ENCODE data around the gene TXNIP. TPM values are rescaled to one million over a fixed set of nuclear protein-coding genes. Genes with fewer than 3 reads are reported as not detected.
"Not testable (repeated sequence)": the region's sequence is repeated elsewhere in the genome, so short reads cannot be mapped to it uniquely, and the experiment has no call there.

The TXNIP gene, protein sequence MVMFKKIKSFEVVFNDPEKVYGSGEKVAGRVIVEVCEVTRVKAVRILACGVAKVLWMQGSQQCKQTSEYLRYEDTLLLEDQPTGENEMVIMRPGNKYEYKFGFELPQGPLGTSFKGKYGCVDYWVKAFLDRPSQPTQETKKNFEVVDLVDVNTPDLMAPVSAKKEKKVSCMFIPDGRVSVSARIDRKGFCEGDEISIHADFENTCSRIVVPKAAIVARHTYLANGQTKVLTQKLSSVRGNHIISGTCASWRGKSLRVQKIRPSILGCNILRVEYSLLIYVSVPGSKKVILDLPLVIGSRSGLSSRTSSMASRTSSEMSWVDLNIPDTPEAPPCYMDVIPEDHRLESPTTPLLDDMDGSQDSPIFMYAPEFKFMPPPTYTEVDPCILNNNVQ
- total RNA-seq, result 10 to 100 TPM; 82.6 to 88.8 TPM

GRCh38 chr1:145996433-145997015 is at the start of gene TXNIP:
Gene TXNIP (minus strand): TSS chr1:145996579. CDS start chr1:145996266, 313 bp downstream.
- Mint-ChIP-seq H3K9me3 (no peaks in the 10 kb centered on the region), H3K4me1 (ENCODE audit: low read depth) (peaks cover 63% of the 10 kb centered on the region), H3K36me3 (peaks cover 38% of the 10 kb centered on the region), H3K4me3 (peak within 1 kb of the TSS; percentile 88), H3K27ac (peak within 1 kb of the TSS; percentile 92), H3K27me3 (no peaks in the 10 kb centered on the region)
- peak; percentile 97 for DNase-seq
- CTCF ChIA-PET, result interaction anchor here (1.1 to 5.0 kb wide), 6 partner anchors 11 to 36 kb away, joined by 3 to 72 read pairs (median 8); partner anchors contain the start of genes ANKRD34A and POLR3GL
- intact Hi-C loops (cut with micrococcal nuclease), result loop anchor here (1.0 to 5.0 kb wide), 7 partner anchors 16 to 169 kb away; partner anchors contain the start of genes ANKRD34A, LIX1L, PEX11B and PIAS3
- POLR2A ChIA-PET, result interaction anchor here (1.0 to 13.2 kb wide), 10 partner anchors 10 to 77 kb away, joined by 3 to 183 read pairs (median 6); partner anchors contain the start of genes ANKRD34A, LIX1L, POLR3GL and RBM8A

DNA sequence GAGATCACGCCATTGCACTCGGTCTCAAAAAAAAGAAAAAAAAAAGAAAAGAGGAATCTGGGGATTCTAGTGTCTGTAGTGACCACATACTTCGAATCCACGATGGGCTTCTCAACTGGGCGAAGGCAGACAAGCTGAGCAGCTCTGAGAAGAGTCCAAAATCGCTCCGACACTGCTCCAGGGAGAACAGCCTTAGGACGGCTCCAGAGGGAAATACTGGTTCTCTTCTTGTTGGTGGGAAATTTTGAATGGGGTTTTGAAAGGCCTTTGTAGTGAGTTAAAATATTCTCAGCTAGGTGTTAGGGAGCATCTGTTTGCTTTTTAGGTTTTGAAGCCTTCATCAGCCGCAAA is 43.4 kb upstream of the TXNIP start:
- Mint-ChIP-seq H3K27ac (peak overlapping the region; percentile 99), H3K4me3 (peak overlapping the region; percentile 100), H3K36me3 (peaks cover 22% of the 10 kb centered on the region), H3K9me3 (no peaks in the 10 kb centered on the region), H3K4me1 (ENCODE audit: low read depth) (peaks cover 26% of the 10 kb centered on the region), H3K27me3 (peaks cover 7% of the 10 kb centered on the region)
- no peak for DNase-seq
- intact Hi-C loops (cut with micrococcal nuclease), result loop anchor here (5.0 kb wide), 1 partner anchor 123 kb away; the partner anchor contains the start of gene PEX11B
- ChIA-PET POLR2A (interaction anchor here (0.9 to 6.8 kb wide), 4 partner anchors 11 to 180 kb away, joined by 3 to 145 read pairs (median 4); partner anchors contain the start of gene PIAS3), CTCF (interaction anchor here (0.7 to 1.4 kb wide), 3 partner anchors 8 to 62 kb away, joined by 3 to 5 read pairs (median 5); no protein-coding TSS in a partner anchor)

GRCh38 chr1:146036965-146037646 is 40.7 kb upstream of the TXNIP start:
- H3K27ac Mint-ChIP-seq, result peak overlapping the region; percentile 99
- POLR2A ChIA-PET, result interaction anchor here (0.9 to 6.8 kb wide), 9 partner anchors 12 to 178 kb away, joined by 3 to 145 read pairs (median 9); partner anchors contain the start of genes ANKRD34A, LIX1L, PEX11B and PIAS3
- peaks cover 32% of the 10 kb centered on the region for H3K4me1 Mint-ChIP-seq (ENCODE audit: low read depth)
- no peaks in the 10 kb centered on the region for H3K9me3 Mint-ChIP-seq
- peak; percentile 87 for DNase-seq
- peaks cover 9% of the 10 kb centered on the region for H3K27me3 Mint-ChIP-seq
- CTCF ChIA-PET, result interaction anchor here (0.6 to 2.4 kb wide), 8 partner anchors 11 to 191 kb away, joined by 3 to 12 read pairs (median 5); partner anchors contain the start of genes NUDT17 and RBM8A
- H3K36me3 Mint-ChIP-seq, result peaks cover 22% of the 10 kb centered on the region
- peak overlapping the region; percentile 100 for H3K4me3 Mint-ChIP-seq
- intact Hi-C loops (cut with micrococcal nuclease), result loop anchor here (1.0 to 5.0 kb wide), 4 partner anchors 41 to 178 kb away; partner anchors contain the start of genes PEX11B, PIAS3 and TXNIP

DNA sequence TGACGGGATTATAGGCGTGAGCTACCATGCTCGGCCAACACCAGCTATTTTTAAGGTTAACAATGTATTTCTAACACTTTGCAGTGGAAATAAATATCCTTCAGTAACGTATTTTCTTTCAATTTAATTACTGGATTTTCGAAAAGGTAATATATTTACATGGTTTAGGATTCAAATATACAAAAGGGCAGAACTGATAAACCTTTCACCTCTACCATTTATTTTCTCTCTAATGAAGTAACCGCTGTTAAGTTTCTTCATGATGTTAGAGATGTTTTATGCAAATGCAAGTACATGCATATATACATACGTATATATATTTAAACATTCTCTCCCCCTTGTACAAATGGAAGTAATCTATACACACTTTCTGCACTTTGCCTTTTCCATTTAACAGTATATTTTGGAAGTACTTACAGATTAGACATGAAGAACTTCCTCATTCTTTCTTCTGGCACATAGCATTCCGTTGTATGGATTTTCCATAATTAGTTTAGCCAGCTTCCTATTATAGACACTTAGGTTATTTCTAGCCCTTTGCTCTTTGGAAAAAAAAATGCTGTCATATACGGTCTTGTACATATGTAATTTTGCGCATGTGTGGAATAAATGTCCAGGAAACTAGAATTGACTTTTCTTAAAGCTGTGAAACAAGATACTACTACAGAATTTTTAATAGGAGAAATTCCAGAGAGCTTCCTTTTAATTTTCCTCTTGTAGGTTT is 40.0 kb upstream of the TXNIP start:
- peak overlapping the region; percentile 99 for H3K27ac Mint-ChIP-seq
- H3K4me1 Mint-ChIP-seq (ENCODE audit: low read depth), result peaks cover 32% of the 10 kb centered on the region
- peaks cover 22% of the 10 kb centered on the region for H3K36me3 Mint-ChIP-seq
- CTCF ChIA-PET, result interaction anchor here (0.6 to 2.4 kb wide), 7 partner anchors 10 to 190 kb away, joined by 3 to 12 read pairs (median 6); partner anchors contain the start of genes LIX1L, NUDT17 and RBM8A
- peaks cover 9% of the 10 kb centered on the region for H3K27me3 Mint-ChIP-seq
- H3K4me3 Mint-ChIP-seq, result peak overlapping the region; percentile 100
- intact Hi-C loops (cut with micrococcal nuclease), result loop anchor here (1.0 to 5.0 kb wide), 3 partner anchors 57 to 177 kb away; partner anchors contain the start of genes PEX11B and PIAS3
- no peaks in the 10 kb centered on the region for H3K9me3 Mint-ChIP-seq
- DNase-seq, result no peak
- POLR2A ChIA-PET, result interaction anchor here (1.5 to 6.8 kb wide), 7 partner anchors 14 to 177 kb away, joined by 4 to 145 read pairs (median 9); partner anchors contain the start of genes ANKRD34A, LIX1L, PEX11B and PIAS3

GRCh38 chr1:146035048-146035423 is 38.7 kb upstream of the TXNIP start:
- no peak for DNase-seq
- H3K4me1 Mint-ChIP-seq (ENCODE audit: low read depth), result peaks cover 32% of the 10 kb centered on the region

DNA sequence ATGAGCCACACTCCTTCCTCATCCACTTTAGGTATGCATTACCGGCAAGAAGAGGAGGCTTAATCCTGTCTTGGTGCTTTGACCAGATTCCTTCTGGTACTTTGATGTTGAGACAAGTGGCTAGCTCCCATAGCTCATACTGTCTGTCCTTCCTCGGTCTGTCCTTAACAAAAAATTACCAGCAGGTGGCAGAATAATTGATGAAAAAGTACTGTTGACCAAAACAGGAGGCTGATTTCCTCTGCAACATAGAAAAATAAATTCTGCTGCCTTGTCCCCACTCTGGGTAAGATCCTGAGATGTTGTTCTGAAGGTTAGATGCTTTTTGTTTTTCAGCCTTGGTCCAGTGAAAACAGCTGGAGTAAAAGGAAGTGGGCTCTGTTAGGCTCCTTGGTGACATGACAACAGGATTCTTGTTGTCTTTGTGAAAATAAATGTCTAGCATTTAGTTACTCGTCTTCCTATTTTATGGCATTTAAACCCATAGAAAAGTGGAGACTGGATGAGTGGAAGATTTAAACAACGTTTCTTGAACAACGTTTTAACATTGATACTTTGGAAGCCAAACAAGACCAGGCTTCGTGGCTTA is 36.3 kb upstream of the TXNIP start:
- Mint-ChIP-seq H3K36me3 (peaks cover 16% of the 10 kb centered on the region), H3K9me3 (no peaks in the 10 kb centered on the region), H3K27ac (peak overlapping the region; percentile 40), H3K27me3 (peaks cover 11% of the 10 kb centered on the region), H3K4me3 (no peak overlapping the region), H3K4me1 (ENCODE audit: low read depth) (peaks cover 27% of the 10 kb centered on the region)
- CTCF ChIA-PET, result interaction anchor here (0.6 to 2.9 kb wide), 24 partner anchors 11 to 190 kb away, joined by 3 to 15 read pairs (median 4); partner anchors contain the start of genes HJV, NUDT17, RBM8A and TXNIP
- no peak for DNase-seq
- intact Hi-C loops (cut with micrococcal nuclease), result no loop called here
- POLR2A ChIA-PET, result no interaction called here

More at GRCh38 chr1:146035048-146035423, 38.7 kb upstream of the TXNIP start:
- peak overlapping the region; percentile 100 for H3K4me3 Mint-ChIP-seq
- H3K9me3 Mint-ChIP-seq, result no peaks in the 10 kb centered on the region
- H3K27ac Mint-ChIP-seq, result peak overlapping the region; percentile 83
- intact Hi-C loops (cut with micrococcal nuclease), result loop anchor here (1.0 to 5.0 kb wide), 2 partner anchors 71 to 118 kb away; partner anchors contain the start of genes ANKRD34A, PEX11B and POLR3GL
- ChIA-PET CTCF (interaction anchor here (0.9 to 2.2 kb wide), 5 partner anchors 18 to 190 kb away, joined by 3 to 11 read pairs (median 5); partner anchors contain the start of genes ANKRD34A, LIX1L, NUDT17 and POLR3GL), POLR2A (interaction anchor here (2.9 to 6.8 kb wide), 2 partner anchors 16 to 176 kb away, joined by 12 to 145 read pairs; partner anchors contain the start of gene PIAS3)
- peaks cover 11% of the 10 kb centered on the region for H3K27me3 Mint-ChIP-seq
- H3K36me3 Mint-ChIP-seq, result peaks cover 22% of the 10 kb centered on the region

DNA sequence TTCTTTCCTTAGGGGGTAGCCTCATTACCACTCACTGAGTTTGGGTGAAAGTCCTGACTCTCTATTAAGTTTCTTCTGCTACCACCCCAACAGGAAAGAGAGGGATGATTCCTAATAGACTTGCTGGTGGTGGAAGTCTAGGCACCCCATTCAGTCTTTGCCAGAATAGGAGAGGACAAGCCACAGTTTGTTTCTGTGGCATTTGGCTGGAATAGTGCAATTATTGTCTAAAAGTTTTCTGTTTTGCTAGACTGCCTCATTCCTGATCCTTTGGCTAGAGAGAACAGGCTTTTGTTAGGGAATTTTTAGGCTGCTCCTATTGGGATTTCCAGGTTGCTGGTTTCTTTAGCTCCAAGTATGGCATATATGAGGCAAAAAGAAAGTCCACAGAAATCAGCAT is 35.1 kb upstream of the TXNIP start:
- H3K9me3 Mint-ChIP-seq, result no peaks in the 10 kb centered on the region
- H3K4me3 Mint-ChIP-seq, result no peak overlapping the region
- H3K27me3 Mint-ChIP-seq, result peaks cover 10% of the 10 kb centered on the region
- POLR2A ChIA-PET, result no interaction called here
- CTCF ChIA-PET, result interaction anchor here (1.1 to 2.9 kb wide), 12 partner anchors 10 to 186 kb away, joined by 3 to 15 read pairs (median 6); partner anchors contain the start of genes HJV, NUDT17 and RBM8A
- intact Hi-C loops (cut with micrococcal nuclease), result no loop called here
- DNase-seq, result no peak
- H3K36me3 Mint-ChIP-seq, result peaks cover 5% of the 10 kb centered on the region
- peaks cover 17% of the 10 kb centered on the region for H3K4me1 Mint-ChIP-seq (ENCODE audit: low read depth)
- no peak overlapping the region for H3K27ac Mint-ChIP-seq

- intact Hi-C loops (cut with micrococcal nuclease), result no loop called here
- peaks cover 9% of the 10 kb centered on the region for H3K27me3 Mint-ChIP-seq
- DNase-seq, result no peak
- H3K36me3 Mint-ChIP-seq, result no peaks in the 10 kb centered on the region
- ChIA-PET CTCF (no interaction called here), POLR2A (no interaction called here)
- no peak overlapping the region for H3K4me3 Mint-ChIP-seq
- H3K9me3 Mint-ChIP-seq, result no peaks in the 10 kb centered on the region
- peaks cover 4% of the 10 kb centered on the region for H3K4me1 Mint-ChIP-seq (ENCODE audit: low read depth)
- no peak overlapping the region for H3K27ac Mint-ChIP-seq
These were observed 32.7 kb upstream of the TXNIP start for GRCh38 chr1:146029117-146029516.

GRCh38 chr1:146026650-146027049 is 30.3 kb upstream of the TXNIP start:
- intact Hi-C loops (cut with micrococcal nuclease); DNase-seq; H3K27ac Mint-ChIP-seq; H3K9me3 Mint-ChIP-seq; POLR2A ChIA-PET; H3K27me3 Mint-ChIP-seq; H3K4me3 Mint-ChIP-seq; H3K36me3 Mint-ChIP-seq; H3K4me1 Mint-ChIP-seq (ENCODE audit: low read depth): not testable (repeated sequence)
- CTCF ChIA-PET, result interaction anchor here (0.6 kb wide), 1 partner anchor 10 kb away, joined by 3 read pairs; no protein-coding TSS in a partner anchor

GRCh38 chr1:146025787-146026495 is 29.6 kb upstream of the TXNIP start:
- H3K27ac Mint-ChIP-seq; H3K4me3 Mint-ChIP-seq; H3K4me1 Mint-ChIP-seq (ENCODE audit: low read depth); intact Hi-C loops (cut with micrococcal nuclease); H3K36me3 Mint-ChIP-seq; DNase-seq; H3K9me3 Mint-ChIP-seq: not testable (repeated sequence)
- ChIA-PET POLR2A (interaction anchor here (1.1 kb wide), 1 partner anchor 12 kb away, joined by 3 read pairs; no protein-coding TSS in a partner anchor), CTCF (interaction anchor here (0.6 to 0.7 kb wide), 2 partner anchors 11 to 163 kb away, joined by 3 read pairs; no protein-coding TSS in a partner anchor)
- H3K27me3 Mint-ChIP-seq, result peaks cover 12% of the 10 kb centered on the region
